ENCODE measurements around the gene UQCC3. TPM values are rescaled to one million over a fixed set of nuclear protein-coding genes. Genes with fewer than 3 reads are reported as not detected.
A peak's percentile ranks its signal among the peaks of the same experiment; 100 is the strongest.

The UQCC3 gene
- total RNA-seq, 4 donors from 2014 or later: 11.1 to 23.9 (median 12.7) TPM

DNA sequence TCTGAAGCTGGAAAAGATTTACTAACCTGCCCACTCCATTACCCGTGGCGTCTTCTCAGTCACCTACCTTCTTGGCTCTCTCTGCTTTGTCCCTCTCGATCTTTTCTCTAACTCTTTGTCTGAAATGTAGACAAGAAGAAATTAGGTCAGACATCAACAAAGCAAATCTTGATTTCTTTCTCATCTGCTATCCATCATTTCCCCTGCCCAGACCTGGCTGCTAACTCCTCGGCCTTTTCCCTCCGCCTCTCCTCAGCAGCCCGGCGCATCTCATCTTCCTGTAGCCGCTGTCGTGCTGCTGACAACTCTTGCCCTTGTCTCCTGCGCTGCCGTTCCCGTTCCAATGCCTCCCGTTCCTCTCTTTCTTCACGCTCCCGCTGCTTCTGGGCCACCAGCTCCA lies 6.2 kb downstream of the UQCC3 start:
- H3K27ac ChIP-seq: no peak overlapping the region
- H3K4me3 ChIP-seq: peak overlapping the region in 2 of 4 donors; percentile 78 to 97
- no peak for DNase-seq
- no peaks in the 10 kb centered on the region for H3K27me3 ChIP-seq
- H3K36me3 ChIP-seq: peaks cover 0 to 38% (median 0%) of the 10 kb centered on the region in 3 donors
- H3K9me3 ChIP-seq: no peaks in the 10 kb centered on the region
- TF ChIP-seq CTCF (IDR thresholded peaks at IDR 0.05) (no peak), POLR2A (IDR thresholded peaks at IDR 0.05) (no peak)
- H3K4me1 ChIP-seq: peaks cover 0 to 35% (median 7%) of the 10 kb centered on the region in 4 donors

- TF ChIP-seq CTCF (IDR thresholded peaks at IDR 0.05) (no peak), POLR2A (IDR thresholded peaks at IDR 0.05) (no peak)
- Histone ChIP-seq H3K4me3 (peak overlapping the region; percentile 78 to 97 (median 90)), H3K27ac (peak overlapping the region; percentile 79 to 92 (median 89)), H3K27me3 (no peaks in the 10 kb centered on the region), H3K36me3 (peaks cover 0 to 38% (median 0%) of the 10 kb centered on the region in 3 donors), H3K9me3 (no peaks in the 10 kb centered on the region), H3K4me1 (peaks cover 0 to 29% (median 4%) of the 10 kb centered on the region in 4 donors)
- no peak for DNase-seq
These were observed 6.9 kb downstream of the UQCC3 start for GRCh38 chr11:62678433-62678769.

GRCh38 chr11:62678770-62679696 lies 7.6 kb downstream of the UQCC3 start, which contains the start of gene UBXN1:
TSS of gene UBXN1 (minus strand) at chr11:62679073. CDS start at chr11:62678923, 150 bp downstream.
- Histone ChIP-seq H3K27me3 (no peaks in the 10 kb centered on the region), H3K36me3 (peaks cover 0 to 32% (median 0%) of the 10 kb centered on the region in 3 donors), H3K4me1 (peaks cover 0 to 23% (median 4%) of the 10 kb centered on the region in 4 donors), H3K4me3 (peak within 1 kb of the TSS; percentile 78 to 97 (median 90)), H3K27ac (peak within 1 kb of the TSS; percentile 79 to 92 (median 89)), H3K9me3 (no peaks in the 10 kb centered on the region)
- peak; percentile 87 to 95 (median 89) for DNase-seq
- no peak for TF ChIP-seq CTCF (IDR thresholded peaks at IDR 0.05)
- TF ChIP-seq POLR2A (IDR thresholded peaks at IDR 0.05): peak; percentile 61 to 80

- H3K36me3 ChIP-seq: peaks cover 0 to 22% (median 0%) of the 10 kb centered on the region in 3 donors
- no peaks in the 10 kb centered on the region for H3K9me3 ChIP-seq
- peak in 1 of 3 donors; percentile 69 for DNase-seq
- peak; percentile 24 to 72 (median 55) for TF ChIP-seq CTCF (IDR thresholded peaks at IDR 0.05)
- TF ChIP-seq POLR2A (IDR thresholded peaks at IDR 0.05): peak in 1 of 2 donors; percentile 19
- peak overlapping the region in 1 of 4 donors; percentile 4 for H3K27ac ChIP-seq
- no peak overlapping the region for H3K4me3 ChIP-seq
- no peaks in the 10 kb centered on the region for H3K27me3 ChIP-seq
- H3K4me1 ChIP-seq: peaks cover 0 to 23% (median 4%) of the 10 kb centered on the region in 4 donors
These were observed 9.4 kb downstream of the UQCC3 start for GRCh38 chr11:62680825-62681240.

GRCh38 chr11:62682518-62682917 lies 11.0 kb downstream of the UQCC3 start:
- Histone ChIP-seq H3K27ac (no peak overlapping the region), H3K27me3 (no peaks in the 10 kb centered on the region), H3K36me3 (peaks cover 0 to 5% (median 0%) of the 10 kb centered on the region in 3 donors), H3K4me1 (peaks cover 0 to 15% (median 3%) of the 10 kb centered on the region in 4 donors), H3K9me3 (no peaks in the 10 kb centered on the region), H3K4me3 (no peak overlapping the region)
- TF ChIP-seq CTCF (IDR thresholded peaks at IDR 0.05): no peak
- no peak for TF ChIP-seq POLR2A (IDR thresholded peaks at IDR 0.05)
- no peak for DNase-seq

Data from Peyer's patch (tissue), 4 donors.